COLO668 (cell line): ENCODE data around the gene DNAL1.
"Not testable (repeated sequence)": the region's sequence is repeated elsewhere in the genome, so short reads cannot be mapped to it uniquely, and the experiment has no call there.

Experiments used
- DNase-seq: peaks from one replicate; lab custom pipeline; 2025; ENCODE audit not compliant: unreplicated experiment; lab: John Stamatoyannopoulos, UW

The DNAL1 gene, protein sequence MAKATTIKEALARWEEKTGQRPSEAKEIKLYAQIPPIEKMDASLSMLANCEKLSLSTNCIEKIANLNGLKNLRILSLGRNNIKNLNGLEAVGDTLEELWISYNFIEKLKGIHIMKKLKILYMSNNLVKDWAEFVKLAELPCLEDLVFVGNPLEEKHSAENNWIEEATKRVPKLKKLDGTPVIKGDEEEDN

GRCh38 chr14:73644531-73645247 lies at the start of gene DNAL1:
Gene DNAL1, plus strand, starts transcription at chr14:73644986. Its CDS starts 54 bp downstream, at chr14:73645040.
- DNase-seq, result peak; percentile 96

- no peak for DNase-seq
These were observed 45.3 kb upstream of the DNAL1 start for GRCh38 chr14:73599499-73599898.

DNA sequence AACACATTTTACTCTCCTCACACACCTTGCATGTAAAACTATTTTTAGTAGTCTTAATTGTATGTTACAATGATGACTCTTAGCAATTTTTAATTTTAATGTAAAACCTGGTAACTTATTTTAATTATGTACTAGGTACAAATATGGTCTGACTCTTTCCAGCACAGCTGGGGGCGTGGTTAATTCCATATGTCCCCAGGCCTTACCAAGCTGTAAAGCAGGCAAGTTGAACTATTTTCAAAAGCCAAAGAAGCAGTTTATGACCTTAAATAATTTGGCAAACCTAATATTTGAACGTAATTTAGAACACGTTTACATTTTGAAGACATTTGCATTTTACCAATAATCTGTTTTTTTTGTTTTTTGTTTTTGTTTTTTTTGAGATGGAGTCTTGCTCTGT lies 41.8 kb upstream of the DNAL1 start:
- DNase-seq, result no peak

DNA sequence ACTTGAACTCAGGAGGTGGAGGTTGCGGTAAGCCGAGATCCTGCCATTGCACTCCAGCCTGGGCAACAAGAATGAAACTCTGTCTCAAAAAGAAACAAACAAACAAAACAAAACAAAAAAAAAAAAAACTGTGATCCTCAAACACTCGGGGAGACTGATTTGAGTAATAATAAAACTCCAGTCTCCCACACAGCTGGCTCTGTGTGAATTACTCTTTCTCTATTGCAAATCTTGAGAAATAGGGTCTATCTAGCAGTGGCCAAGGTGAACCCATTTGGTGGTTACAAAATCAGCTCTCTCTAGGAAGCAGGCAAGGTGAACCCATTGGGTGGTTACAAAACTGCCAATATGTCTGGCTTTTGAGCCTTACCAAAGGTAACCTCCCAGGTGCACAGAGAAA lies 38.5 kb upstream of the DNAL1 start:
- no peak for DNase-seq

- no peak for DNase-seq
These were observed 37.5 kb upstream of the DNAL1 start for GRCh38 chr14:73607241-73607640.

DNA sequence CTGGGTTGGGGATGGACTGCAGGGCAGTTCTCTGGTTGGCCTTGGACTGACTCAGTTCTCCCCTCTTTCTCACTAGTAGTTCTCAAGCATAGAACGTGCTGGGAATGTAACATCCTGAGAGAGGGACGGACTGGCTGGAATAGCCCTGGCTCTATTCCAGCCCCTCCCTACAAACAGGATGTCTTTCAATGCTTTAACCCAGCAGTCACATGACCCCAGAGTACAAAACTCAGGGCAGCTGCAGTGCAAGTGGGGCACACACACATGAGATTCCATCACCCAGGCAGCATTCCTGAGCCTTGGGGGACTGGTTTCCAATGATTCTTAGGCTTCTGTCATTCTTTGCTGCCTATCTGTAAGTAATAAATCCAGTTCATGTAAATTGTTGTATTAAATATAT lies 34.1 kb upstream of the DNAL1 start:
- no peak for DNase-seq

GRCh38 chr14:73612339-73613045 lies 32.3 kb upstream of the DNAL1 start, which contains the start of gene ACOT6:
Gene ACOT6, plus strand, starts transcription at chr14:73612517. Its CDS starts 55 bp downstream, at chr14:73612572.
- DNase-seq, result peak; percentile 86

- no peak for DNase-seq
These were observed 31.8 kb upstream of the DNAL1 start for GRCh38 chr14:73613046-73613383.

- DNase-seq, result no peak
These were observed 31.3 kb upstream of the DNAL1 start for GRCh38 chr14:73613419-73613963.

DNA sequence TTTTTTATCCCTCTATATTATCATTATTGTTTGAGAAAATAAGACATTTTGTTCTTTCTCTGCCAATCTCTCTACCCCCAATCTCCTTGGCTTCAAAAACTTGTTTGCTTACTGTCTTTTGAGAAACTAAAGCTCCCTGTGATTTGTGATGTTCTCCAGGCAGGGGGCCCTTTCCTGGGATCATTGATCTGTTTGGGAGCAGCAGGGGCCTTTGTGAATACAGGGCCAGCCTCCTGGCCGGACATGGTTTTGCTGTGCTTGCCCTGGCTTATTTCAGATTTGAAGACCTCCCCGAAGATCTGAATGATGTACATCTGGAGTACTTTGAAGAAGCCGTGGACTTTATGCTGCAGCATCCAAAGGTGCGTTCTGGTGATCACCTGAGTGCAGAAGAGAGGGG lies 28.0 kb upstream of the DNAL1 start:
- no peak for DNase-seq

- no peak for DNase-seq
These were observed 25.3 kb upstream of the DNAL1 start for GRCh38 chr14:73619524-73619923.

DNA sequence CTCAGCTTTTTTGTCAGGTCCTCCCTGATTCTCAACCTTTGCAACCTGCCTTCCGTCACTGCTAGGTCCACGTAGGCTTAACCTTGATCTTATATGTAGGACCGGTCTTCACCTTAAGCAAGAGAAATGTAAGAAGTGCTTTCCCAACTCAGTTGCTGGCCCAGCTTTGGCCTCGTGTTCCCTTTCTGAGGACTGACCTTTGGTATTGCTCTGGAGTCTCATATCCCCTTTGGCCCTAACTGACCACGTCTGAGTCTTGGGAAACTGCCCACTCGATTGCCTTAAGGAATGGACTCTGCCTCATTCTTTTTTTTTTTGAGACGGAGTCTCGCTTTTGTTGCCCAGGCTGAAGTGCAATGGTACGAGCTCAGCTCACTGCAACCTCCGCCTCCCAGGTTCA lies 24.5 kb upstream of the DNAL1 start:
- no peak for DNase-seq

DNA sequence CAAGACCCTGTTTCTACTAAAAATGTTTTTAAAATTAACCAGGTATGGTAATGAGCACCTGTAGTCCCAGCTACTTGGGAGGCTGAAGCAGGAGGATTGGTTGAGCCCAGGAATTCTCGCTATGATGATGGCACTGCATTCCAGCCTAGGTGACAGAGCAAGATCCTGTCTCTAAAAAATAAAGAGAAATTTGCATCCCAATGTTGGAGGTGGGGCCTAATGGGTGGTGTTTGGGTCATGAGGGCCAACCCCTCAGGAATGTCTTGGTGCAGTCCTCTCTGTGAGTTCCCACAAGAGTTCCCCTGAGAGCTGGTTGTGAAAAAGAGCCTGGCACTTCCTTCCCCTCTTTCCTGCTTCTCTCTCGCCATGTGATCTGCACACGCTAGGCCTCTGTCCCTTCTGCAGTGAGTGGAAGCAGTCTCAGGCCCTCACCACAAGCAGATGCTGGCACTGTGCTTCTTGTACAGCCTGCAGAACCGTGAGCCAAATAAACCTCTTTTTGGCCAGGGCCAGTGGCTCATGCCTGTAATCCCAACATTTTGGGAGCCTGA lies 21.2 kb upstream of the DNAL1 start:
- no peak for DNase-seq

- DNase-seq, result no peak
These were observed 19.1 kb upstream of the DNAL1 start for GRCh38 chr14:73625706-73626105.

GRCh38 chr14:73627151-73627558 lies 17.6 kb upstream of the DNAL1 start:
- no peak for DNase-seq

DNA sequence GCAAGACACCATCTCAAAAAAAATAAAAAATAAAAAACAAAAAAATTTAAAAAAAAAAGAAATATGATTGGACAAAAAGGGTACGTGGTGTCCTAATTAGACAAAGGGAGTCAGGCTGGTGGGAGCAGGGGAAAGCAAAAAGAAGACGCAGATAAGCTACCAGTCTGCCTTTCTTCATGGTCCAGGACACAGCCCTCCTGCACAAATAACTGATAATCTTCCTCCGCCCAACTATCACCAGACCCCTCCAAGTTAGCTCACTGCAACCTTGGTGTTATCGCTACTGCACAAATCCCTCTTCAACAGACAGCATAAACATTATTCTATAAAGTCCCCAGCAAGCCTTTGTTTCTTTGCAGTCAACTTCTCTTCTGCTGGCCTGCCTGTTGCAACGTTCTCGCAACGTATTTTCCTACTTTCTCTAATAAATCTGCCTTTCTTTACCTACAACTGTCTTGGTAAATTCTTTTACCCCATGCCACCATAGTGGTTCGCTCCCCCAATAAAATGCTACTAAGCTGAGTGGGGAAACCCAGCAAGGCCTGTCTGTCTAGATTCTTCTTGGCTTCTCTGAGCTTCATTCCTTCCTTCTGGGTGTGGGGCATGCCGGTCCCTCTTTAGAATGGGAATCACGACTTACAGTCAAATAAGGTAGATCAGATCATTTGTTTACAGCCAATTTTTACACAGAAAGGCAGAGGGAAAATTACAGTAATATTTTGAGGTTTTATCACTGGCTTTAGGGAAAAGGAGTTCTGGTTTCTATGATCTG lies 14.6 kb upstream of the DNAL1 start:
- no peak for DNase-seq

GRCh38 chr14:73633116-73634010 lies 11.4 kb upstream of the DNAL1 start:
- peak; percentile 63 for DNase-seq

GRCh38 chr14:73634011-73634833 lies 10.6 kb upstream of the DNAL1 start:
- peak; percentile 82 for DNase-seq

GRCh38 chr14:73636355-73636754 lies 8.4 kb upstream of the DNAL1 start:
- DNase-seq, result not testable (repeated sequence)
